Measurements from ENCODE around the gene ST3GAL3.
"Not testable (repeated sequence)": the region's sequence is repeated elsewhere in the genome, so short reads cannot be mapped to it uniquely, and the experiment has no call there.

The ST3GAL3 gene

DNA sequence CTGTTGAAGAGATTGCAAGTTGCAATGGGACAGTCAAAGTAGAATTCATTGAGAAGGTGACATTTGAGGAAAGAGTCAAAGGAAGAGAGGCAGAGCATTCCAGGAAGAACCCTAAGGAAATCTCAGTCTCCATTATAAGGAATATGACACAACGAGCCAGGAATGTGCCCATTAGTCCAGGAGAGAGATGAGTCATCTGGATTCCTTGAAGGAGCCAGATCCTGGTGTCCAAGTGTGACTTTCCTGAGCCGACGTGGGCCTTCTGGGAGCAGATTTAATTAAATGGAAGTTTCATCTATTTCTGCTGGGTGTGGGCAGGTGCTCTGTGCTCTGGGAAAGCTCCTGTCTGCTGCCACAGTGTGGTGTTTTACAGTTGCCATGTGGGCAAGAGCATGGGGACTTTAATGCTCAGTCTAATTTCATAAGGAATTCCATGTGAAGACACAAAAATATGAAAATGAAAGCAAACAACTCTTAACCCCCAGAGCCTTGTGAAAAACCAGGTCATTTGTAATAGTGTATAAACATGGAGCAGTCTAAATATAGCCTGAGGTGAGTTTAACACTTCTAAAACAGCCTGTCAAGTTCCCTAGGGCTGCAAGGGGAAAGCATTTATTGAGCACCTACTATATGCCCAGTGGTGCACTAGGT is 114.8 kb downstream of the ST3GAL3 start:
- no peak for DNase-seq (ENCODE audit: low spot score)

DNA sequence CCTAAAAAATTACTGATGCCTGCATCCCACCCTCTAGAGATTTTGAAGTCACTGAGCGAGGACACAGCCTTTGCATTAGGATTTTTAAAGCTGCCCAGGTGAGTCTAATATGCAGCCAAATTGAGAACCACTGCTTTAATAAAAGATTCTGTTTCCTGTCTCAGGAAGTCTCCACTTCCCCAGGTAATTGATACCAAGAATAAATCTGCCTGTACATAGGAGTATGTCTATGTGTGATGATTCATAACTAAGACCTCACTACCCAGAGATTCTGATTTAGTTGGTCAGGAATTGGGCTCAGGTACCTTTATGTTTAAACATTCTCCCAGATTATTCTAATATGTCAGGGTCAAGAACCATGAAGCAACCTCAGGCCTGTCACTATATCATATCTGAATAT is 117.5 kb downstream of the ST3GAL3 start:
- DNase-seq (ENCODE audit: low spot score), result no peak

GRCh38 chr1:43828574-43828973 is 121.2 kb downstream of the ST3GAL3 start:
- DNase-seq (ENCODE audit: low spot score), result no peak

GRCh38 chr1:43830802-43831201 is 123.5 kb downstream of the ST3GAL3 start:
- no peak for DNase-seq (ENCODE audit: low spot score)

DNA sequence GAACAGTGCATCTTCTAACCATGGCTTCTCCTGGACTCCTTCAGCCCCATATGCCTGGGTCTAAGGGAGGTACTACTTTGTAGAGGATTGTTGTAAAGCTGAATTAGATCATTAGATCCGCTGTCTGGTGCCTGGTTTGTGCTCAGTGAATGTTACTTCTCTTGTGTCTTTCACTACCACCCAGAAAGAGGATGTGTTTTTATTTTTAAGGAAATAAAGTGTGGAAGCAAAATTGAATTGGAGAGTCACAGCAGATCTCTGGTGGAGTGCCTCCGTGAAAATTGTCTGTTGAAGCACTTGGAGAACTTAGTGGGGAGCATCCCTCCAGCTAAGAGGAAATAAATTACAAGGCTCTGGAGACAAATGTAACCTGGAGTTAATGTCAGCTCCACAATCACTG is 124.5 kb downstream of the ST3GAL3 start:
- no peak for DNase-seq (ENCODE audit: low spot score)

- DNase-seq (ENCODE audit: low spot score), result peak; percentile 24
These were observed 124.9 kb downstream of the ST3GAL3 start for GRCh38 chr1:43832255-43832654.

- no peak for DNase-seq (ENCODE audit: low spot score)
These were observed 125.7 kb downstream of the ST3GAL3 start for GRCh38 chr1:43832998-43833397.

GRCh38 chr1:43833902-43834279 is 126.6 kb downstream of the ST3GAL3 start:
- DNase-seq (ENCODE audit: low spot score), result not testable (repeated sequence)

DNA sequence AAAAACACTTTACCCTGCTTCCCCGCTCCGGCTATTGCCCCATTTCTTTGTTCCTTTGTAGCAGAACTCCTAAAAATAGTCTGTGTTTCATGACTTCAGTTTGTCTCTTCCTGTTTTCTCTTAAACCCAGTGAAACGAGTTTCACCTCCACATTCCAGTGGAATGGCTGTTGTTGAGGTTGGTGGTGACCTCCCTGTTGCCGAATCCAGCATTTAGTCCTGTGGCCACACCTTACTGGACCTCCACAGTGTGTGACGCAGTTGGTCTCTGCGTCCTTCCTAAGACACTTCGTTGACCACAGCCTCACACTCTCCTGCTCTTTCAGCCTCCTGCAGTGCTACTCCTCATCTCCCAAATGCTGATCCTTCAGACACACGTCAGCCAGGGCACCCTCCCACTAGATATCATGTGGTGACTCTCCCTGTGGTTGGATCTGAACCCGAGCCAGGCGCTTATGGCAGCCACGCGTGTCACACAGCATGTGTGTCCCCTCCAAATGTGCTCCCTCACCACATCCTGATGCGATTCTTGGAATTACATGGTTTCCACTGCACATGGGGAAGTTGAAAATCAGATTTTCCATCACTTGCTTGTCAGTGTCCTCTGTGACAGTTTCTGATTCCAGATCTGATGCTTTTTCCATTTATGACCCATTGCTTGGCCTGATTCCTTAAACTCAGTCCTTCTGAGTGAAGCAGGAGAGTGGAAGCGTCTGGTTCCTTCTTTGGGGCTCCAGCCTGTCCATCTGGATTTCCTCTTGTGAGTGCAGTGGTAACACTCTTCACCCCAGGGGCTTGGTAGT is 127.1 kb downstream of the ST3GAL3 start:
- peak; percentile 38 for DNase-seq (ENCODE audit: low spot score)

- DNase-seq (ENCODE audit: low spot score), result peak; percentile 75
These were observed 128.0 kb downstream of the ST3GAL3 start for GRCh38 chr1:43835082-43836021.

- DNase-seq (ENCODE audit: low spot score), result peak; percentile 97
These were observed 129.1 kb downstream of the ST3GAL3 start for GRCh38 chr1:43836267-43836951.

GRCh38 chr1:43839056-43839455 is 131.7 kb downstream of the ST3GAL3 start:
- no peak for DNase-seq (ENCODE audit: low spot score)

DNA sequence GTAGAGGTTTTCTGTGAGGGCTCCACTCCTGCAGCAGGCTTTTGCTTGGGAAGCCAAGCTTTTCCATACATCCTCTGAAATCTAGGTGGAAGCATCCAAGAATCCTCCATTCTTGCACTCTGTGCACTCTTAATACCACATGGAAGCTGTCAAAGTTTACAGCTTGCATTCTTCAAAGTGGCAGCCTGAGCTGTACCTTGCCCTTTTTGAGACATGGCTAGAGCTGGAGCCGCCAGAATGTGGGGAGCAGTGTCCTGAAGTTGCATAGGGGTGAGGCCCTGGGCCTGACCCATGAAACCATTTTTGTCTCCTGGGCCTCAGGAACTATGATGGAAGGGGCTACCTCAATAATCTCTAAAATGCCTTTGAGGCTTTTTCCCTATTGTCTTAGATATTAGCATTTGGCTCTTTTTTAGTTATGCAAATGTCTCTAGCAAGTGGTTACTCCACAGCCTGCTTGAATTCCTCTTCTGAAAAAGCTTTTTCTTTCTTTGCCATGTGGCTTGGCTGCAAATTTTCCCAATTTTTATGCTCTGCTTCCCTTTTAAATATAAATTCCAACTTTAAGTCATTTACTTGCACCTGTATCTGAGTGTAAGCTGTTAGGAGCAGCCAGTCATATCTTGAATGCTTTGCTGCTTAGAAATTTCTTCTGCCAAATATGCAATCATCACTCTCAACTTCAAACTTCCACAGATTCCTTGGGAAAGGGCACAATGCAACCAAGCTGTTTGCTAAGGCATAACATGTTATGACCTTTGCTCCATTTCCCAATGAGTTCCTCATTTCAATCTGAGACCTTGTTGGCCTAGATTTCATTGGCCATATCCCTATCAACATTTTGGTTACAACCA is 134.2 kb downstream of the ST3GAL3 start:
- no peak for DNase-seq (ENCODE audit: low spot score)

- DNase-seq (ENCODE audit: low spot score), result no peak
These were observed 134.8 kb downstream of the ST3GAL3 start for GRCh38 chr1:43842175-43842498.

- no peak for DNase-seq (ENCODE audit: low spot score)
These were observed 136.3 kb downstream of the ST3GAL3 start for GRCh38 chr1:43843684-43844083.

DNA sequence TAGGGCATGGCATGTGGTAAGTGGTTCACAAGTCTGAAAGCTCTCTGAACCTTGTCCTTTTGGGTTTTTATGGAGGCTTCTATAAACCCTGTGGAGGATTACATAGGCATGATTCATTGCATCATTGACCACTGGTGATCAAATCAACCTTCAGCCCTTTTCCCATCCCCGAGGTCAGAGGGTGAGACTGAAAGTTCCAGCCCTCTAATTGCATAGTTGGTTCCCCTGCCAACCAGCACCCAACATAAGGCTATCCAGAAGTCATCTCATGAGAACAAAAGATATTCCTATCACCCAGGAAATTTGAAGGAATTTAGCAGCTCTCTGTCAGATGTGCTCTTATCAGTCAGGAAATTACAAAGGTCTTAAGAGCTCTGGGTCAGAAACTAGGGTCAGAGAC is 136.8 kb downstream of the ST3GAL3 start:
- DNase-seq (ENCODE audit: low spot score), result no peak

- no peak for DNase-seq (ENCODE audit: low spot score)
These were observed 140.0 kb downstream of the ST3GAL3 start for GRCh38 chr1:43847290-43847689.

- no peak for DNase-seq (ENCODE audit: low spot score)
These were observed 140.5 kb downstream of the ST3GAL3 start for GRCh38 chr1:43847882-43848281.

DNA sequence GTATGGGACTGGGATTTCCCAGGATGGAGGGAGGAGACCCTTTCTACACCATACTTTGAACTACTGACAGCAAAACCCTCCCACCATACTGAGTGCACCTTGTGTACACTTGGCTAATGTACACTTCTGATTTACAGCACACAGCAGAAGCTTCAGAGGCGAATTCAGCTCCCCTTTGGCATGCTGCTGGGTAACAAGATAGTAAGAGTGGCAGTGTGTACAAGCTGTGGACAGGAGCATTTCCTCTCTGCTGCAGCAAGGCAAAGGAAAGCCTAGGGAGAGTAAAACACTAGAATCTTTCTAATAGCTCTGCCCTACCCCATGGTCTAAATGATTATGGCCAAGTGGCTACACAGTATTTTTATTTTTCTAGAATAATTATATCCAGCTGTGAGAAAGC is 142.3 kb downstream of the ST3GAL3 start:
- no peak for DNase-seq (ENCODE audit: low spot score)

- no peak for DNase-seq (ENCODE audit: low spot score)
These were observed 143.4 kb downstream of the ST3GAL3 start for GRCh38 chr1:43850591-43851233.

Measured in NAMALWA (cell line).